Measurements from ENCODE around the gene C19orf12. TPM values are rescaled to one million over a fixed set of nuclear protein-coding genes. Genes with fewer than 3 reads are reported as not detected.
"Not testable (repeated sequence)": the region's sequence is repeated elsewhere in the genome, so short reads cannot be mapped to it uniquely, and the experiment has no call there.

The C19orf12 gene
- total and polyA plus RNA-seq, 7 experiments from 2014 or later: 17.6 to 51.5 (median 23.3) TPM

DNA sequence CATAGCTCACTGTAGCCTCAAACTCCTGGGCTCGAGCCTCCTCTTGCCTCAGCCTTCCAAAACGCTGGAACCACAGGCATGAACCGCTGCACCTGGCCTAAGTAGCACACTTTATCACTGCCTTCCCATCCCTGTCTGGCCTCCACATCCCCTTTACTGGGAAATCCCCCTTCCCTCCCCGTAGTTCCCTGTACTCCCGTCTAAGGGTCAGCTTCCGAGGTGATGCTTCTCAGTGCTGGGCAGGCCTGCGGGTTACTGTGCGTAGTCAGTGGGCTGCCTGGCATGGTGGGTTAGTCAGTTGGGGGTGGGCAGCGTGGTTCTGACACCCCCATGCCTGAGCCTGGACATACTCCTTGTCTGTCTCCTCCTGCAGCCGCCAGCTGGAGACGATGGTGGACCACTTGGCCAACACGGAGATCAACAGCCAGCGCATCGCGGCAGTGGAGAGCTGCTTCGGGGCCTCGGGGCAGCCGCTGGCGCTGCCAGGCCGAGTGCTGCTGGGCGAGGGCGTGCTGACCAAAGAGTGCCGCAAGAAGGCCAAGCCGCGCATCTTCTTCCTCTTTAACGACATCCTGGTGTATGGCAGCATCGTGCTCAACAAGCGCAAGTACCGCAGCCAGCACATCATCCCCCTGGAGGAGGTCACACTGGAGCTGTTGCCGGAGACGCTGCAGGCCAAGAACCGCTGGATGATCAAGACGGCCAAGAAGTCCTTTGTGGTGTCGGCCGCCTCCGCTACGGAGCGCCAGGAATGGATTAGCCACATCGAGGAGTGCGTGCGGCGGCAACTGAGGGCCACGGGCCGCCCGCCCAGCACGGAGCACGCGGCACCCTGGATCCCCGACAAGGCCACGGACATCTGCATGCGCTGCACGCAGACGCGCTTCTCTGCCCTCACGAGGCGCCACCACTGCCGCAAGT lies 41.4 kb downstream of the C19orf12 start:
- peak overlapping the region; percentile 78 to 93 (median 84) for H3K4me3 Mint-ChIP-seq
- Histone ChIP-seq H3K4me1 (ENCODE audit: control insufficient read depth in 2 of 2, insufficient read depth in 2 of 2, low read length in 2 of 2) (peaks cover 97 to 98% of the 10 kb centered on the region in 2 donors), H3K4me3 (ENCODE audit: low read length) (peak overlapping the region; percentile 50), H3K9me3 (ENCODE audit: control insufficient read depth in 2 of 3, low read length in 3 of 3) (no peaks in the 10 kb centered on the region), H3K27me3 (ENCODE audit: control insufficient read depth in 2 of 2, insufficient read depth in 2 of 2, low read length in 2 of 2) (no peaks in the 10 kb centered on the region), H3K36me3 (ENCODE audit: control insufficient read depth in 2 of 3, insufficient read depth in 3 of 3, low read length in 3 of 3) (peaks cover 11 to 34% (median 12%) of the 10 kb centered on the region in 3 experiments), H3K27ac (ENCODE audit: low read depth, low read length) (peak overlapping the region; percentile 94)
- H3K9me3 Mint-ChIP-seq: peaks cover 0 to 2% (median 0%) of the 10 kb centered on the region in 11 donors
- H3K27ac Mint-ChIP-seq: peak overlapping the region; percentile 90 to 100 (median 98)
- intact Hi-C loops (cut with micrococcal nuclease): loop anchor here (1.0 to 5.0 kb wide), 5 partner anchors 8 to 269 kb away; partner anchors contain the start of genes C19orf12 (in 2 of the 2), PLEKHF1 (in 1 of the 2), POP4 (in 1 of the 2) and URI1 (in 1 of the 2)
- POLR2A ChIA-PET: interaction anchor here (0.8 to 10.0 kb wide), 8 partner anchors 9 to 67 kb away, joined by 3 to 150 read pairs (median 22); partner anchors contain the start of genes C19orf12, PLEKHF1 and POP4
- ATAC-seq (no peak), DNase-seq (peak in 2 of 9 donors; percentile 32 to 37)
- H3K4me1 Mint-ChIP-seq: peaks cover 59 to 96% (median 80%) of the 10 kb centered on the region in 7 donors
- CTCF ChIA-PET: interaction anchor here (0.9 to 3.5 kb wide), 8 partner anchors 9 to 63 kb away, joined by 3 to 36 read pairs (median 10); partner anchors contain the start of genes C19orf12 and PLEKHF1
- no peaks in the 10 kb centered on the region for H3K27me3 Mint-ChIP-seq
- H3K36me3 Mint-ChIP-seq: peaks cover 0 to 45% (median 7%) of the 10 kb centered on the region in 5 donors

DNA sequence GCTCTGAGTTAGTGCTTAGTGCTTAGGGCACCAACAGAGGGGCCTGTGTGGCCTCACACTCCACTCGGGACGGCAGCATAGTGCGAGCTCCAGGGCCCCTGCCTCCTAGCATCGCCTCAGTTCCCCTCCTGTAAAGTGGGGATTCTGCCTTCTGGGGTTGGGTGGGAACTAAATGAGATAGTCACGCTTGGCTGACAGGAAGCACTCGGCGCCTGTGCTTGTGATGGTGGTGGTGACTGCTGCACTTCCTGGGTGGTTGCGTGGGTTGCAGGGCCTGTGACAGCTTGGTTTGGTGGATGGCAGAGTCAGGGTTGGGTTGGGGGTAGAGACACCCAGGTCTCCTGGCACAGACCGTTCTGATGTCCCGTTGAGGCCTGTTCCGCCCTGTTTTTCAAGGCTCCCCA lies 42.1 kb downstream of the C19orf12 start:
- peaks cover 0 to 2% (median 0%) of the 10 kb centered on the region in 11 donors for H3K9me3 Mint-ChIP-seq
- H3K4me3 Mint-ChIP-seq: peak overlapping the region; percentile 78 to 93 (median 84)
- ATAC-seq (peak; percentile 92), DNase-seq (peak; percentile 60 to 93 (median 90))
- H3K27me3 Mint-ChIP-seq: no peaks in the 10 kb centered on the region
- POLR2A ChIA-PET: interaction anchor here (0.6 to 10.0 kb wide), 11 partner anchors 8 to 159 kb away, joined by 3 to 150 read pairs (median 12); partner anchors contain the start of genes C19orf12, PLEKHF1 and POP4
- Histone ChIP-seq H3K27me3 (ENCODE audit: control insufficient read depth in 2 of 2, insufficient read depth in 2 of 2, low read length in 2 of 2) (no peaks in the 10 kb centered on the region), H3K36me3 (ENCODE audit: control insufficient read depth in 2 of 3, insufficient read depth in 3 of 3, low read length in 3 of 3) (peaks cover 11 to 34% (median 12%) of the 10 kb centered on the region in 3 experiments), H3K9me3 (ENCODE audit: control insufficient read depth in 2 of 3, low read length in 3 of 3) (no peaks in the 10 kb centered on the region), H3K27ac (ENCODE audit: low read depth, low read length) (peak overlapping the region; percentile 94), H3K4me1 (ENCODE audit: control insufficient read depth in 2 of 2, insufficient read depth in 2 of 2, low read length in 2 of 2) (peaks cover 97 to 98% of the 10 kb centered on the region in 2 donors), H3K4me3 (ENCODE audit: low read length) (peak overlapping the region; percentile 50)
- CTCF ChIA-PET: interaction anchor here (0.9 to 3.5 kb wide), 10 partner anchors 8 to 66 kb away, joined by 3 to 36 read pairs (median 10); partner anchors contain the start of genes C19orf12, PLEKHF1 and POP4
- peaks cover 61 to 96% (median 84%) of the 10 kb centered on the region in 7 donors for H3K4me1 Mint-ChIP-seq
- peaks cover 0 to 47% (median 7%) of the 10 kb centered on the region in 5 donors for H3K36me3 Mint-ChIP-seq
- intact Hi-C loops (cut with micrococcal nuclease): loop anchor here (1.0 to 5.0 kb wide), 5 partner anchors 8 to 269 kb away; partner anchors contain the start of genes C19orf12 (in 2 of the 2), PLEKHF1 (in 1 of the 2), POP4 (in 1 of the 2) and URI1 (in 1 of the 2)
- H3K27ac Mint-ChIP-seq: peak overlapping the region; percentile 90 to 100 (median 98)

GRCh38 chr19:29672319-29672932 lies 42.6 kb downstream of the C19orf12 start:
- Histone ChIP-seq H3K27ac (ENCODE audit: low read depth, low read length) (peak overlapping the region; percentile 94), H3K4me1 (ENCODE audit: control insufficient read depth in 2 of 2, insufficient read depth in 2 of 2, low read length in 2 of 2) (peaks cover 98 to 99% of the 10 kb centered on the region in 2 donors), H3K36me3 (ENCODE audit: control insufficient read depth in 2 of 3, insufficient read depth in 3 of 3, low read length in 3 of 3) (peaks cover 11 to 32% (median 12%) of the 10 kb centered on the region in 3 experiments), H3K4me3 (ENCODE audit: low read length) (peak overlapping the region; percentile 50), H3K27me3 (ENCODE audit: control insufficient read depth in 2 of 2, insufficient read depth in 2 of 2, low read length in 2 of 2) (no peaks in the 10 kb centered on the region), H3K9me3 (ENCODE audit: control insufficient read depth in 2 of 3, low read length in 3 of 3) (no peaks in the 10 kb centered on the region)
- no peak for ATAC-seq
- no peaks in the 10 kb centered on the region for H3K27me3 Mint-ChIP-seq
- peak in 2 of 9 donors; percentile 26 to 36 for DNase-seq
- H3K4me1 Mint-ChIP-seq: peaks cover 63 to 96% (median 84%) of the 10 kb centered on the region in 7 donors
- peak overlapping the region; percentile 78 to 93 (median 84) for H3K4me3 Mint-ChIP-seq
- POLR2A ChIA-PET: interaction anchor here (0.6 to 10.0 kb wide), 11 partner anchors 8 to 160 kb away, joined by 3 to 150 read pairs (median 12); partner anchors contain the start of genes C19orf12, PLEKHF1 and POP4
- peaks cover 0 to 2% (median 0%) of the 10 kb centered on the region in 11 donors for H3K9me3 Mint-ChIP-seq
- CTCF ChIA-PET: interaction anchor here (0.9 to 3.5 kb wide), 12 partner anchors 9 to 202 kb away, joined by 3 to 36 read pairs (median 6); partner anchors contain the start of genes C19orf12 and POP4
- intact Hi-C loops (cut with micrococcal nuclease): loop anchor here (2.0 to 5.0 kb wide), 3 partner anchors 42 to 270 kb away; partner anchors contain the start of genes C19orf12 (in 2 of the 2) and URI1 (in 1 of the 2)
- H3K27ac Mint-ChIP-seq: peak overlapping the region; percentile 90 to 100 (median 98)
- peaks cover 0 to 52% (median 7%) of the 10 kb centered on the region in 5 donors for H3K36me3 Mint-ChIP-seq

GRCh38 chr19:29671393-29672160 lies 43.5 kb downstream of the C19orf12 start:
- Histone ChIP-seq H3K27ac (ENCODE audit: low read depth, low read length) (peak overlapping the region; percentile 94), H3K27me3 (ENCODE audit: control insufficient read depth in 2 of 2, insufficient read depth in 2 of 2, low read length in 2 of 2) (no peaks in the 10 kb centered on the region), H3K4me3 (ENCODE audit: low read length) (peak overlapping the region; percentile 50), H3K9me3 (ENCODE audit: control insufficient read depth in 2 of 3, low read length in 3 of 3) (no peaks in the 10 kb centered on the region), H3K36me3 (ENCODE audit: control insufficient read depth in 2 of 3, insufficient read depth in 3 of 3, low read length in 3 of 3) (peaks cover 11 to 25% (median 12%) of the 10 kb centered on the region in 3 experiments), H3K4me1 (ENCODE audit: control insufficient read depth in 2 of 2, insufficient read depth in 2 of 2, low read length in 2 of 2) (peaks cover 95 to 96% of the 10 kb centered on the region in 2 donors)
- intact Hi-C loops (cut with micrococcal nuclease): loop anchor here (1.0 to 5.0 kb wide), 5 partner anchors 9 to 271 kb away; partner anchors contain the start of genes C19orf12 (in 2 of the 2) and URI1 (in 1 of the 2)
- peak overlapping the region; percentile 78 to 93 (median 82) for H3K4me3 Mint-ChIP-seq
- no peaks in the 10 kb centered on the region for H3K27me3 Mint-ChIP-seq
- DNase-seq: peak in 8 of 9 donors; percentile 65 to 83 (median 76)
- ChIA-PET CTCF (interaction anchor here (0.9 to 3.5 kb wide), 10 partner anchors 10 to 202 kb away, joined by 3 to 36 read pairs (median 10); partner anchors contain the start of genes C19orf12 and POP4), POLR2A (interaction anchor here (0.8 to 10.0 kb wide), 10 partner anchors 7 to 166 kb away, joined by 3 to 150 read pairs (median 14); partner anchors contain the start of genes C19orf12, PLEKHF1 and POP4)
- peak; percentile 72 for ATAC-seq
- peaks cover 0 to 2% (median 0%) of the 10 kb centered on the region in 11 donors for H3K9me3 Mint-ChIP-seq
- peaks cover 0 to 58% (median 7%) of the 10 kb centered on the region in 5 donors for H3K36me3 Mint-ChIP-seq
- H3K4me1 Mint-ChIP-seq: peaks cover 60 to 96% (median 83%) of the 10 kb centered on the region in 7 donors
- H3K27ac Mint-ChIP-seq: peak overlapping the region; percentile 90 to 100 (median 98)

DNA sequence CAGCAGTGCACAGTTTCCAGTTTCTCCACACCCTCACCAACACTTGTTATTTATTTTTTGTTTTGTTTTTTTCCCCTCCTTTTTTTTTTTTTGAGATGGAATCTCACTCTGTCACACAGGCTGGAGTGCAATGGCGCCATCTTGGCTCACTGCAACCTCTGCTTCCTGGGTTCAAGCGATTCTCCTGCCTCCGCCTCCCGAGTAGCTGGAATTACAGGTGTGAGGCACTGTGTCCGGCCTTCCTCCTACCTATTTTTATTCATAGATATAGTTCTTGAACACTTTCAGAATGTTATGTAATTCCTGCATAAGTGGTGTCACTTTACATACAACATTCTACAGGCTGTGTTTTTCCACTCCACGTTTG lies 44.1 kb downstream of the C19orf12 start:
- Histone ChIP-seq H3K27ac (ENCODE audit: low read depth, low read length) (peak overlapping the region; percentile 94), H3K4me3 (ENCODE audit: low read length) (peak overlapping the region; percentile 50), H3K4me1 (ENCODE audit: control insufficient read depth in 2 of 2, insufficient read depth in 2 of 2, low read length in 2 of 2) (peaks cover 89 to 90% of the 10 kb centered on the region in 2 donors), H3K36me3 (ENCODE audit: control insufficient read depth in 2 of 3, insufficient read depth in 3 of 3, low read length in 3 of 3) (peaks cover 11 to 24% (median 12%) of the 10 kb centered on the region in 3 experiments)
- intact Hi-C loops (cut with micrococcal nuclease): loop anchor here (1.0 to 5.0 kb wide), 3 partner anchors 9 to 271 kb away; partner anchors contain the start of gene URI1 (in 1 of the 2)
- not testable (repeated sequence) for ATAC-seq; H3K9me3 ChIP-seq (ENCODE audit: control insufficient read depth in 2 of 3, low read length in 3 of 3); DNase-seq; H3K27me3 Mint-ChIP-seq; H3K9me3 Mint-ChIP-seq; H3K27me3 ChIP-seq (ENCODE audit: control insufficient read depth in 2 of 2, insufficient read depth in 2 of 2, low read length in 2 of 2)
- H3K36me3 Mint-ChIP-seq: peaks cover 0 to 56% (median 7%) of the 10 kb centered on the region in 5 donors
- peak overlapping the region; percentile 90 to 100 (median 98) for H3K27ac Mint-ChIP-seq
- POLR2A ChIA-PET: interaction anchor here (0.8 to 10.0 kb wide), 10 partner anchors 6 to 166 kb away, joined by 3 to 150 read pairs (median 14); partner anchors contain the start of genes C19orf12, PLEKHF1 and POP4
- peaks cover 58 to 93% (median 79%) of the 10 kb centered on the region in 7 donors for H3K4me1 Mint-ChIP-seq
- peak overlapping the region; percentile 78 to 93 (median 82) for H3K4me3 Mint-ChIP-seq
- CTCF ChIA-PET: interaction anchor here (0.6 to 3.5 kb wide), 7 partner anchors 19 to 203 kb away, joined by 3 to 36 read pairs (median 15); partner anchors contain the start of genes C19orf12 and POP4
